Right lobe of liver (tissue), 4 donors: ENCODE measurements around the gene CAPN10.

Experiments used
- CTCF ChIP-seq, 4 donors: fragments of 200-600 bp in 3 of 4; fragments of 450-650 bp in 1 of 4; IDR thresholded peaks; one replicate each; pipeline versions ENCODE4 v1.5.1 to v1.8.0; 2016 to 2022; ENCODE audit warnings: antibody characterized with exemption in 4 of 4, mild to moderate bottlenecking in 2 of 4
- POLR2A ChIP-seq: fragments of 450-650 bp; IDR thresholded peaks from one replicate; pipeline ENCODE4 v1.6.1; 2017; ENCODE audit warnings: antibody characterized with exemption, mild to moderate bottlenecking
- donor health status: DM: no; HTN: no; CAD: no.
- donor health status: DM: no; HTN: no; CAD: no.
- donor health status: DM: no; HTN: yes; CAD: no.

DNA sequence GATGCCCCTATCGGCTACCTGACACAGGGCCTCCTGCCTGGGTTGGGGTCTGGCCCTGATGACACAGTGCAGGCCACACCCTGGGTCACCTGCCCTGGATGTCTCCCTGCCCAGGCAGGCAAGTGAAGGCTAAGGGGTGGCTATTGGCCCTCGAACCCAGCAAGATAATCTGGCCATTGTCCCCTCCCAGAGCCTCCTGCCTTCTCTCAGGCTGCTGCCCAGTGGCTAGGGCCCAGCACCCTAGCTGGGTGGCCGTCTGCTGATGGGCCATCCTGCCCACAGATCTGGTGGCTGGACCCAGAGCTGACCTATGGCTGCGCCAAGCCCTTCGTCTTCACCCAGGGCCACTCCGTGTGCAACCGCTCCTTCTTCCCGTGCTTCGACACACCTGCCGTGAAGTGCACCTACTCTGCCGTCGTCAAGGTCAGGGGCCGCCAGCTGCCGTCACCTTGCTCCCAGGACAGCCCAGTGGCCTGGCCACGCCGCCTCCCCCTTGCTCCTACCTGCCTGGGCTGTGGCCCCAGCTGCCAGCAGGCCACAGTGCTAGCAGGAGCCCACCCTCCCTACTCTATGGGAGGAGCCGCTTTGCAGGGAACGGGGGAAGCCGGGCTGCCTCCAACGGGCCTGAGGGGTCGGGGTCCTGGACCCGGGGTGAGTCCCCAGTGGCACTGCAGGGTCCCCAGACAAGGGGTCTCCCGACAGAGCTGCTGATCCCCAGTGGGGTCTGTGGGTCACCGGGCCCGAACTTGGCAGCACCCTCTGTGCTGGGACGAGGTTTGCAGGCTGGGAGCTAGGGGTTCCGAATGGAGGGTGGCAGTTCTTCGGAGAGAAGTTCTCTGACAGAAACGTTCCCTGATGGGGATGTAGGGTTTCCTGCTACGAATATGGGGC is 14.1 kb upstream of the CAPN10 start:
- TF ChIP-seq CTCF (IDR thresholded peaks at IDR 0.05) (no peak), POLR2A (no peak)
